GM21526 (cell line): ENCODE measurements around the gene TNFRSF12A.

Source experiments
- ATAC-seq: cut with Tn5 transposase; IDR thresholded peaks from one replicate; pipeline ENCODE4 v1.9.1; 2021; ENCODE audit warnings: moderate library complexity; ENCODE audit not compliant: unreplicated experiment, low FRiP score

Gene TNFRSF12A

DNA sequence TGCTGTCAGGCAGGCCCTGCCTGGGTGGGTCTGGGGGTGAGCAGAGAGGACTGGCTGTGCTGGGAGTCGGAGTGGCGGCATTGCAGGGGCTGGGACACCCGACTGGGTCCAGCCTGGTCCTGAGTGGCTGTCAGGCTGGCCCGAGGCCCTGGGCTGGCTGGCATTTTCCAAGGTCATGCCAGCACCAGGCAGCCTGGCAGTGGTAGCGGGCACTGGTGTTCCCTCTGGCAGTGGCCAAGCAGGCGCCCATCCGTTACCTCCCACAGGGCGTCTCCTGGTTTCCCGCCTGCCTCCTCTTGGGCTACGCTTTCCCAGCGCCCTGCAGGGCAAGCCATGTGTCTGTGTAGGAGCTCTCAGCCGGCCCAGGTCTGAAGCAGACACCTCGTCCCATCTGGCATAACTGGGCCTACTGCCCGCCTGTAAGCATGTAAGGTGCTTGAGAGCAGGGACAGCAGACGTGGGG, 34.2 kb upstream of the TNFRSF12A start:
- no peak for ATAC-seq

DNA sequence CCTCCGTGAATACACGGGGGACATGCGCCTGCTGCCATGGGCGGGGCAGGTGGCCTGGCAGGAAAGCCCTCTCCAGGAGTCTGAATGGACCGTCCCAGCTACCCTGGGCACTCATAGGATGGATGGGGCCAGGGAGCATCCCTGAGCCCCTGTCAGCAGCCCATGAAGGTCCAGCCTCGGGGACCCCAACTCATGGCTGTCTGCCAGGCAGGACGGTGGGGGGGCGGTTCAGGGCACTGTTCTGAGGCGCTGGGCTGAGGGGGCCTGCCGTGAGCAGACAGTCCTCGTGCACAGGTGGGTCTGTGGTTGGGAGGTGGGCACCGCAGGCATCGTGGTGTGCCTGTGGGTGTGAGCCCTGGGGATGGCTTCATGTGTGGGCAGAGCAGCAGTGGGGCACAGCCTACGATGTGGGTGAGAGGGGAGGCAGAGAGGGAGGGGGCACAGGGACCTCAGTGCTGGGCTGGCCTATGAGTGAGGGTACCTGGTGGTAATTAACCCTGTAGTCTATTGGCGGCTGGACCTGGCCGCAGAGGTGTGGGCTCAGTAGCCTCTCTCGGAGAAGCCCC, 33.5 kb upstream of the TNFRSF12A start:
- no peak for ATAC-seq

DNA sequence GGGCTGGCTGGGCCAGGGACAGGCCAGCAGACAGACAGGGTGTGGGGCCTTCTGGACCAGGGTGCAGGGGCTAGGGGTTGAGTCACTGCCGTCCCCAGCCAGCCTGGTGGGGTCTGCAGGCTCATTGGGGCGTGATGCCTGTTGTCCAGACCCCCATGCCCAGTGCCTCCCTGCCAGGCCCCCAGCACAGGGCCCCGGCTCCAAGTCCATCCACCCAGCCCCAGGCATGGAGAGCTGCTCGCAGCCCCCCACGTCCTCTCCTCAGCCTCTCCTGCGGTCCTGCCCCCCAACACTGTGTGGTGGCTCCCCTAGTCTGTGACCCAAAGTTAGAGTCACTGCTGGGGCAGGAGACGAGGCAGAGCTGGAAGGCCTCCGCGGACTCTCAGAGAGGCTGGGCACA, 32.9 kb upstream of the TNFRSF12A start:
- ATAC-seq, result no peak

DNA sequence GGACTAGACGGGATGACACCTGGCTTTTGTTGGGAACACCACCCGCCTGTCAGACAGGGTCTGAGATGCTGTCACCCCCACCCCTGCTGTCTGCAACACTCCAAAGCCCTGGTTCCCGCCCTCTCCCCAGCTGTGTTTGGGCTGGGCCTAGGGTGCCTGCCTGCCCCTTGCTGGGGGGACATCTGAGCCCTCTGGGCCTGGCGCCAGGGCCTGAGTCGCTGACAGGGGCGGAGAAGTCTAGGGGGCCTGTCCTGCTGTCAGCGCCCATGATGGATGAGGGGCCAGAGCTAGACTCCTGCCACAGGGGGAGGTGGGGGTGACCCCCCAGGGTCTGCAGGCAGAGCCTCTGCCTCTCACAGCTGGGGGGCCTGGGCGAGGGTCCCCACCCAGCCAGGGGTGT, 32.3 kb upstream of the TNFRSF12A start:
- no peak for ATAC-seq

DNA sequence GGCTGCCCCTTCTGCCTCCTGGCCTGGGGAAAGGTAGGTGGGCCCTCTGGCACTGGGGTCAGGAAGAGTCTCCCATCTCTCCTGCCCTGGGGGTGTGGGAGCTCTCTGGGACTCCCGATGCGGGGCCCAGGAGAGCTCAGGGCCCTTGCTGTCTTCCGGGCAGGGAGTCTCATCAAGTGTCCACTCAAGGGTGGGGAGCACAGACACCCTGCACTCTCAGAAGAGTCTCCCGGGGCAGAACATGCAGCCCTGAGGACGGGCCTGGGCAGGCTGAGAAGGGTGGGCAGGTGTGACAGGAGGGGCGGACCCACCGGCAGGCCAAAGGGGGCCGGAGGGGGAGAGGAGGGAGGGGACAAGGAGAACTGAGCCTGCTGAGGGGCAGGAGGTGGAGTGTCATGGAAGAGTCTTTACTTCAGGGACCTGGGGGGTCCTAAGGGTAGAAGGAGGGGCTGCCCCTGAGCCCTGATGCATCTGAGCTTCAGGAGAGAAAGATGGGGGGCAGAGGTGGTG, 31.5 kb upstream of the TNFRSF12A start:
- ATAC-seq, result no peak

DNA sequence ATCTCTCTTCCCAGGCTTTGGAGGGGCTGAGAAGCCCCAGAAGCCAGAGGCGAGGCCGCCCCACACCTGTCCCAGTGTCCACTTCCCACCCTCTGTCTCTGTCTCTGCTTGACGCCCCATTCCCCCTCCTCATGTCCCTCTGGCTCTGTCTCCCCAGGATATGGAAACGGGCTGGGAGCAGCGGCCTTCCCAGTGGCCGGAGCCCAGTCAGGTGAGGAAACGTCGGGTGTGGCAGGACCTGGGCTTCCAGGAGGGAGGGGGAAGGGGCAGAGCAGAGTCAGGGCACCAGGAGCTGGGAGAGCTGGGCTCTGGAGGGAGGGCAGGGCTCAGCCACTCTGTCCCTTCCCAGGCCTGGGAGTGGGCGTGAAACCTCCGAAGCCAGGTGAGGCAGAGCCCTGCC, 29.3 kb upstream of the TNFRSF12A start:
- ATAC-seq, result no peak

DNA sequence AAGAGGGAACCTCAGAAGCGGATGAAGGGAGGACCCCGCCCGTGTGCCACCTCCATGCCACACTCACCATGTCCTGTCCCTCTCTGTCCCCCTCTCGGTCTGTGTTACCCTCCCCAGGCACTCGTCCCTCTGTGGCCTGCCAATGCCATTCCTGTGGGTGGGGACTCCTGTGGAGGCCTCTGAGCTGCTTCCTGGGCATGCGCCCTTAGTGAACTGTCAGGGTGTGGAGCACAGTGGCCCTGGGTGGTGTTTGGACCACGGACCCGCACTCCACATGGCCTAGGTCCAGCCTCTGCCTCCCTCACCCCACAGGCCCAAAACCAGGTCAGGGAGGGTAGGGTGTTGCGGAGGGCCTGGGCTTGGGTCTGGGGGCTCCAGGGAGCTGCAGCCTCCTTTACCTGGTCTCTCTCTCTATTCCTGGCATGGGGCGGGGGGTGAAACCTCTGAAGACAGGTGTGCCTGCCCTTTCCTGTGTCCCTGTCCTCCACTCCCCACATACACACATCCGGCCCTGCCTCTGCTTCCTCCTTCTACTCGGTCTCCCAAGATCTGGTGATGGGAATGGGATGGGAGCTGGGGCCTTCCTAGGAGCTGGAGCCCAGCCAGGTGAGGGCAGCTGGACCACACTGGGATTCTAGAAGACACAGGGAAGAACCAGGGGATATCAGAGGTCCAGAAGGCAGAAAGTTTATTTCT, 28.5 kb upstream of the TNFRSF12A start:
- ATAC-seq, result no peak

DNA sequence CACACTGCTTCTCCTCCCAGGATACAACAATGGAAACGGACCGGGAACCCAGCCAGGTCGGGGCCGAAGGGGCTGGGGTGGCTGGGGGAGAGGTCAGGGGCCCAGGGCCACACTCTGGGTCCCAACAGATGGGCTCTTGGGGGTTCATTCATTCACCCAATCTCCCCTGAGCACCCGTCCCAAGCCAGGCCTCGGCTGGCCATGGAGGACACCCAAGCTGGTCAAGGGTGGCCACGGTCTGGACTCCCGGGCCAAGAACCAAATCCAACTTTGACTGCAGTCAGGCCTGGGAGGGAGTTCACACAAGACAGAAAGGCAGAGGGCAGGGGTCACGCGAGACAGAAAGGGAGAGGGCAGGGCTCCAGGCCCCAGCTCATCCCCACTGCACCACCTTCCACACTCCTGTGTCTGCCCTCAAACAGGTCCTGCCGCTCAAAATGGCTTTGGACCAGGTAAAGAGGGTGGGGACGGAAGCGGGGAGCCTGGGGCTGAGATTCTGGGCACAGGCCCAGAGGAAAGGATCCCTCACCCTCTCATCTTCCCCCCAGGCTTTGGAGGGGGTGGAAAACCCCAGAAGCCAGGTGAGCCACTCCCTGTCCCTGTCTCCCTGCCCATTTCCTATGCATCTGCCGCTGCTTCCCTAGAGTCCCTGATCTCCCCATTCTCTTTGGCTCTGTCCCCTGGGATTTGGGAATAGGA, 27.6 kb upstream of the TNFRSF12A start:
- ATAC-seq, result no peak

DNA sequence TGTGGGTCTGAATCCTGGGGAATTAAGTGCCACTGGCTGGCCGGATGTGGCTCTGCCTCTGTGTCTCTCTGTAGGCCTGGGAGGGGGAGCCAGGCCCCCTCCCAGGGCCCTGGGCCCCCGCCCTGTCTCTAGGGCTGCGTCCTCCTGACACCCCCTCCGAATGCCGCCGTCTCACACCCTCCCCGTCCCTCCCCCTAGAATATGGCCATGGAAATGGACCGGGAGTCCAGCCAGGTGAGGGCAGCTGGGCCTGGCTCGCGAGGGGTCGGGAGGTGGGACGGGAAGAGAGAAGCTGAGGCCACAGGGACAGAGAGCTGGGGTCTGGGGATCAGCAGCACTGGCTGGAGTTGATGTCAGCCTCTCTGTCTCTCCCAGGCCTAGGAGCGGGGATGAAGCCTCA, 23.9 kb upstream of the TNFRSF12A start:
- no peak for ATAC-seq

DNA sequence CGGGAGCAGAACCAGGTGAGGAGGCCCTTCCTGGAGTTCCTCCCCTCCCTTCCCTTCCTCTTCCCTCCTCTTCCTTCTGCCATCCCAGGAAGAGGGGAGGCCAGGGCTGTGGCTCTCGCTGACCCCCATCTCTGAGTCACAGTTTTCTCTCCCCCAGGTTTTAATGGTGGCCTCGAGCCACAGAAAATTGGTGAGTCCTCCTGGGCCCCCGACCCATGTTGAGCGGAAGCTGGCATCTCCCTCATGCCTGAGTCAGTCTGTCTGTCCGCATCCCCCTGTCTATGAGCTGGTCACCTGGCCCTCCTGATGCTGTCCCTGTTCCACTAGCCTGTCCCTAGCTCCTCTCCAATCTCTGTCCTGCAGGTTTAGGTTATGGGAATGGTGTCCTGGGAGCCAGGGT, 20.2 kb upstream of the TNFRSF12A start:
- ATAC-seq, result no peak

DNA sequence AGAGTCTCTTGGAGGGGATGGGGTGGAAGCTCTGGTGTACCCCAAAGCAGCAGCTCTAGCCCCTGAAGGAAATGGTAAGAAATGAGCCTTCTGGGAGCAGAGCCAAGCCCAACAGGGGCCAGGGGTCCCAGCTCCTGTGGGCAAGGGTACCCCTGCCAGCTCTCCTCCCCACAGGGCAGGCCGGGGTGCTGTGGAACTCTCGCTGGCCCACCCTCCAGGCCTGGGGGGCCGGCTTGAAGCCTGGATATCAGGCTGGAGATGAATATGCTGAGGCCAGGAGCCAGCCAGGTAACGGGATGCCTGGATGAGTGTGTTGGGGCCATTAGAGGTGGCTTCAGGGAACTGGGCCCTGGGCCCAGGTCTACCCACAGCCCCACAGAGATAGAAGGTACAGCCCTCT, 19.6 kb upstream of the TNFRSF12A start:
- no peak for ATAC-seq

DNA sequence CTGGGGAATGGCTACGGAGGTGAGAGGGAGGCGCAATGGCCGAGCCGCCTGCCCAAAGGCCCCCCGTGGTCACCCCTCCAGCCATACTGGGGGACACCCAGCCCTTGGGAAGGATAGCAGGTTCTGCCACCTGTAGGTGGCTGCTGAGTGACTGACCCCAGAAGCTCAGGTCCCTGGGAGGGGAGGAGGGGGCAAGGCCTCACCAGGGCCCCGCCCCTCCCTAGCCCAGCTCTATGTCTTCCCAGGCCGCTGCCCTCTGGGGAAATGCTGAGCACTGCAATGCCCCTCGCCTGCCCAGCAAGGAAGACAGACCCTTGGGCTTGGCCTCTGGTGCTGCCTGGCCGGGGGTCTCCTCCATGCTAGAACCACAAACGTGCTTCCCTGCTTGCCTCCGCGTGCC, 18.9 kb upstream of the TNFRSF12A start:
- ATAC-seq, result no peak

DNA sequence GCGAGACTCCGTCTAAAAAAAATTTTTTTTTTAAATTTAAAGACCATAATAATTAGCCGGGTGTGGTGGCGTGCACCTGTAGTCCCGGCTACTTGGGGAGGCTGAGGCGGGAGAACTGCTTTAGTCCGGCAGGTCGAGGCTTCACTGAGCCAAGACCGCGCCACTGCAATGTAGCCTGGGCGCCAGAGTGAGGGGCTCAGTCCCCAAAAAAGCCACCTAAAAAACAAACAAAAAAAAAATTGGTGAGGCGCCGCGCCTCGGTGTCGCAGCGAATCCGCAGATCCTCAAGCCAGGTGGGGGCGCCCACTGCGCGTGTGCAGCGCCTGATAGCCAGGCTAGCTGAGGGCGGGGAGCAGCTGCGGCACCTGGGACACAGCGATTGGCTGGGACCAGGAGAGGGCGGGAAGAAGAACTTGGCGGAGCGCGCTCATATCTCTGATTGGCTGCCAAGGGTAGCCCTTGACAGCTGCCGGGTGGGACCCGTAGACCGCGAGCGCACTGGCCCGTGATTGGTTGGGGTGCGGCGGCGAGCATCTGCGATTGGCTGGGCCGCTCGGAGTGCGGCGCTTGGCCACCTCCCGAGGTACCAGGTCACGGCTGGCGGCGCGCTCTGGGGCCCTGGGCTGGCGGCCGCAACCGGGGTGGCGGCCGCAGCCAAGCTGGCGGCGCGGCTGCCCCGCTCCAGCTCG, 16.4 kb upstream of the TNFRSF12A start:
- ATAC-seq, result peak; percentile 90

DNA sequence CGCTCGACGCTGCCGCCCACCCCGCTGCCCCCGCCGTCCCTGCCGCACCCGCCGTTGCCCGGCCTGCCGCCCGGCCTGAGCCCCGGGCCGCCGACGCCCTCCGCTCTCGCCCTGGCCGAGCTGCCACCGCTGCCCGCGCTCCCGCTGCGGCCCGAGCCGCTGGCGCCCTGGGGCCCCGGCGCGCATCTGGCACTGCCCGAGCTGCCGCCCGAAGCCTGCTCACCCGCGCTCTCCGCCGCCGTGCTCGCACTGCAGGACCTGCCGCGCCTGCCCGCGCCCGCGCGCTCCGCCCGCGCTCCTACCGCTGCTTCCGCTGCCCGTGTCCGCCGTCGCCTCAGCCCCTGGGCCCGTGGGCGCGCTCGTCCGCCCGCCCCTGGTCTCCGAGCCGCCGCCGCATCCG, 15.8 kb upstream of the TNFRSF12A start:
- ATAC-seq, result no peak

DNA sequence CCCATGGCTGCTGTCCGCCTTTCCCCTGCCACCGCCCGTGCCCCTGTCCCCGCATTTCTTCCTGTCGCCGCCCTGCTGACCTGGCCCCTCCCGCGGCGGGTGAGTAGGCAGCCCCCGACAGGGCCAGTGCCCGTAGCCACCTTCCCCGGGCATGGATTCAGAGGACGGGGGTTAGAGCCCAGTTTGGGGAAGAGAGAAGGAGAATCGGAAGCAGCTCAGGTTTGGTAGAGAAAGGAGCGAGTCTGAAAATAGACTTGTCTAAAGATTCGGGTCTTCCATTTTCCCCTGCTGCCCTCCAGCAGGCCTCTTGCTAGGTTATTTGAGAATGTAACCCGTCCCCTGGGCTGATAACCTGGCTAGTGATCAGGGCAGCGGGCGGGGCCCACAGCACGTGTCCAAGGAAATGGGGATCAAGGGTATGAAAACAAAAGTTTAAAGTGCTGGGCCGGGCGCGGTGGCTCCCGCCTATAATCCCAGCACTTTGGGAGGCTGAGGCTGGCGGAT, 15.3 kb upstream of the TNFRSF12A start:
- ATAC-seq, result no peak

DNA sequence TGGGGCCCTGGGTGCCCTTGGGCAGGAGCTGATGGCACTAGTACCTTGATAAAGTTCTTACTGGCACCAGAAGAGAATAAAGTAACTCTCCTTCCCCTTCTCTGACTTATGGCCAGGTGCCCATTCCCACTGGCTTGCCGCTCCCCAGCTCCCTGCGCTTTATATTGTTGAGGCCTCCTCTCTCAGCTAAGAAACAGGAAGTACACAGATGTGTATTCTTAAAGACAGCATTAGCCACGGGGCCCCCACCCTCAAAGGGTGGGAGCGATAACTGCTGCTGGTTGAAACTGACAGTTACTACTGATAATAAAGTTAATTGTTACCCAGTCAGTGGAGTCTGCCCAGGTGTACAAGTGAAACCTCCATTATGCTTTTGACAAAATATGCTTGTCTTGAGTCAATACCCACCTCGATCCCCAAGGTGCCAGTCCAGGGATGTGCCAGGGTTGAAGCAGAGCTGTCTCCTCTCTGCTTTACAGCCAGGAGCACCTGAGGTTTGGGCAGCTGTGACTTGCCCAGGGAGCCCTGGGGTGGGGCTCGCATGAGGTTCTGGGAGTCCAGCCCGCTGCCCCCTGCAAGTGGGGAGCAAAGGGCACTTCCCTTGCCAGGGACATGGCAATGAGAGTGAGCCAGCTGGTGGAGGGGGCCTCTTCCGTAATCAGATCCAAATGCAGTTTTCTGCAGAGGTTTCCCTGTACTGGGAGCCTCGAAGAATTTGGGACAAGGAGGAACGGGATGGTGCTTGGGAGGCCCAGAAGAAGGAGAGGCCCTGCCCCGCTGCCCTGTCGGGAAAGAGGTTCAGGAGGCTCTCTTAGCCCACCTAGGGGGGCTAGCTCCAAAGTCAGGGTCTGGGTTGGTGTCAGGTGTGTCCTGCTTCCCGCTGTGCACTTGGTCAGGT, 12.9 kb upstream of the TNFRSF12A start:
- no peak for ATAC-seq

DNA sequence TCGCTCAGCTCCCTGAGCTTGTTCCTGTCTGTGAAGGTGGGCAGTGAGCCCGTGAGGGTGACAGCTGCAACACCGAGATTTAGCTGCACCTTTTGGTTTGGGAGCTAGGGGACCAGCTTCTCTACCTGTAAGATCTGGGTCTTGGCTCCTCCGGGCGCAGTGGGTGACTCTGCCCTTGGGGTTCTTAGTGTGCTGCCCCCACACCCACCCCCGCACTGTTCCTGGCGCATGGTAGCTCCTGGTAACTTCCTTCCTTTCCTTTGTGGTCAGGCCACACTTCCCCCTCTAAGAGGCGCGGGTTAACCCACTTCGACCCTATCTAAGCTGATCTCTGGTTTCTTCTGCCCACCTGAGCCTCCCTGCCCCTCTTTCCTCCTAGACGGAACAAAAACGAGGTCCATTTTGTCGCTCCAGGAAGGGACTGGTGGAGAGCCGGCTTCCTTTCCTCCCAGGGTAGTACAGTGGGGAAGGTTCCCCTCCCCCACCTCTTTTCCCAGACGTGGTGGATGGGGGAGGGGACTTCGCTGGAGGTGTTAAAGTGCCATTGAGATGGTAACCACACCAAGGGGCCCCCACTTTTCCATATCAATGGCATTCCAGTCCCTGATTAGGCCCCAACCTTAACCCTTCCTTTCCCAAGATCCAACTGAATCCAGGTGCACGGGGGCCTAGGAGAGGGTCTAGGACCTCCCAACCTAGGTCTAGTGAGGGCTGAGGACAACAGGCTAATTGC, 12.0 kb upstream of the TNFRSF12A start:
- ATAC-seq, result no peak

DNA sequence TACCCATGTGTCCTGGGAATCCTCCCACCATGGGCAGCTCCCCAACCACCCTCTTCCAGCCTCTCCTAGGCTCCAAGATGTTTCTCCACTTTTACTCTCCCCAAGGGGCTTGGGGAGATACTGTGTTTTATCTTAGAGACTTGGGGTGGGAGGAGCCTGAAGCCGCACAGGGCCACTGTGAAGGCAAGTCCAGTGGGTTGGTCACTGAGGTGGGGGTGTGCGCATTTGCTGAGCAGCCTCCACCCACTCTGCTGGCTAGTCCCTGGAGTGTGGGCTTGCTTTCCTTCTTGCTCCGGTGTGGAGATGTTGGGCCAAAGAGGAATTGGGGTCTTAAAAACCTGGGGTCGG, 11.5 kb upstream of the TNFRSF12A start:
- ATAC-seq, result no peak

DNA sequence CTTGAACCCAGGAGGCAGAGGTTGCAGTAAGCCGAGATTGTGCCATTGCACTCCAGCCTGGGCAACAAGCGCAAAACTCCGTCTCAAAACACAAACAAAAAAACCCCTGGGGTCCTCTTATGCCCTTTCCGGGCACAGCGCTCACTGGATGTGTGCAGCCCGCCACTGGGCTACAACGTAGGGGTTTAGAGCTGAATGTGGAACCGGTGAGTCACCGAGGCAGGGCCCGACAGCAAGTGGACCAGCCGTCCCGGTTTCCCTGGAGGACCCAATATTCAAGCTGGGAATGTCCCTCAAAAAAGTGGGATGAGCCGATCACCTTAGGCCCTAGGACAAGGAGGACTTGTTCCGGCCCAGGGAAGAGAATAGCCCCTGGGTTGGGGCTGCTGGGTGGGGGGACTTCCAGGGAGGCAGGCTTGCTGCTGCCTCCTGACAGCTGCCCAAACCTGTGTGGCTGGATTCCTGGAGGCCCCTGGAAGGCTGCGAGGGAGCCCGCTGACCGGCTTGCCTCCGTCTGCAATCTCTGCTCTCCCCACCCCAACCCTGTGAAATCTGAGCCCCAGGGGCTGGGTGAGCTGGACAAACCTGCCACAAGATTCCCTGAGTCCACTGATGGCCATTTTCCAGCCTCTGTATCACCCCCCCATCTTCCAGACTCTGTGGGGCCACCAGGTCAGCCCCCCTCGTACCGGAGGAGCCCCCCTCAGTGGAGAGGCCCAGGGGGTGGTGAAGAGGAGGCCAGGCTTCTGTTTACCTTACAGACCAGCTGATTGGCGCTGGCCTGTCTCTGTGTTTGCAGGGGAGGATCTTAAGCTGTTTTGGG, 10.4 kb upstream of the TNFRSF12A start:
- ATAC-seq, result no peak
